GM12891 (cell line): ENCODE measurements around the gene ADAMTS10.

Source experiments
- POLR2A ChIP-seq: IDR thresholded peaks from 2 replicates; pipeline ENCODE4 v1.6.1; 2011; ENCODE audit warnings: low read depth, low read length, control low read depth
- POLR2AphosphoS5 ChIP-seq: IDR thresholded peaks from 2 replicates; pipeline ENCODE4 v1.6.1; 2011; ENCODE audit warnings: low read depth, low read length, control low read depth
- TAF1 ChIP-seq: IDR thresholded peaks from 2 replicates; pipeline ENCODE4 v1.6.1; 2011; ENCODE audit warnings: low read depth, low read length, control low read depth

- no peak for TF ChIP-seq TAF1
- no peak for TF ChIP-seq POLR2AphosphoS5
- TF ChIP-seq POLR2A = no peak
These were observed 47.4 kb upstream of the ADAMTS10 start for GRCh38 chr19:8657869-8658268.
